ENCODE results near the gene L3MBTL3.
A peak's percentile ranks its signal among the peaks of the same experiment; 100 is the strongest.

Gene L3MBTL3

DNA sequence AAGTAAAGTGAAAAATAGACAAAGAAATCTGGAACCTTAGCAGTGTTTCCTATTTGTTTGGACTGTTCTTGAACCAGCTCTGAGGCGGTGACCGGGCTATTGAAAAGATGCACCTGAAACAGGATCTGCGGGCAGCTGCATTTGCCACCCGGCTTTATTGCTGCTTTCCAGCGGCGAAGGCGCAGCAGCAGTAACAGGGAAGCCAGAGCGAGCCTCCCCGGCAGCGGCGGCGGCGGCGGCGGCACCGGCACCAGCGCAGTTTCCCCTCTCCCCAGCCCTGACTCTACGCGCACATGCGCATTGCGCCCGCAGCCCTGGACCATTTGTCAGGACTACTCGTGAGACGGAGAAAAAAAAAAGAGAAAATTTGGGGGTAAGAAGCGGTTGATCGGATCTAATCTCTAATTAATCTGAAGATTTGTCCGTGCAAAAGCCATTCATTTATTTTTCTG lies at the start of gene L3MBTL3:
Gene L3MBTL3 (plus strand): TSS at position 290 of the 452 bp plus-strand sequence. CDS start 24,119 bp downstream, outside the sequence.
- peak; percentile 70 to 88 (median 82) for DNase-seq

DNA sequence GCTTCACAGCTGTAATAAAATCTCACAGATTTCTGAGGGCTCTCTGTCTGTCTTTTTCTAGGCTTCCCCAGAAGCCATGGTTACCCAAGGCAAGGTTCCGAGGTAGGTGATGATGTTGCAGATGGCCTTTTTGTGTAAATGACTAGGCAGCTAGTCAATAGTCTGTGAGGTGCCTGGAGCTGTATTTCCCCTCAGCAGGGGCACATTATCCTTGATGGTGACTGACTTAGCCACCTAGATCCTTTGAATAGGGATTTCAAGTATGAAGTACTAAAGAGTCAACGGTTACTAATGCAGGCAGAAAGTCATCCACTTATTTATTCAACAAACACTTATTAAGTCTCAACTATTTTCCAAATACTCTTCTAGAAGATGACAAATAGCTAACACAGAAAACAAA lies 49.3 kb upstream of the L3MBTL3 start:
- DNase-seq, result no peak

DNA sequence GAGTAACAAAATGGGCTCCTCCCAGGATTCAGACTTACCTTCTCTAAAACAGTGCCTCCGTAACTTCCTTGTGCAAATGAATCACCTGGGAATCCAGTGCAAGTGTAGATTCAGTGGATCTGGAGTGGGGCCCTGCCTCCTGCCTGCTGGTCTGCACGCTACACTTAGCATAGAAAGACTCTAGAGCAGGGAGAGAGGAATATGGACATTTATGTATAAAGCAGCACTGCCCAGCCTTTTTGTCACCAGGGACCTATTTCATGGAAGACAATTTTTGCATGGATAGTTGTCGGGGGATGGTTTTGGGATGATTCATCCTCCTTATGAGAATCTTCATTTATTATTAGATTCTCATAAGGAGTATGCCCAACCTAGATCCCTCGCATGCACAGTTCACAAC lies 42.3 kb upstream of the L3MBTL3 start:
- DNase-seq, result no peak

DNA sequence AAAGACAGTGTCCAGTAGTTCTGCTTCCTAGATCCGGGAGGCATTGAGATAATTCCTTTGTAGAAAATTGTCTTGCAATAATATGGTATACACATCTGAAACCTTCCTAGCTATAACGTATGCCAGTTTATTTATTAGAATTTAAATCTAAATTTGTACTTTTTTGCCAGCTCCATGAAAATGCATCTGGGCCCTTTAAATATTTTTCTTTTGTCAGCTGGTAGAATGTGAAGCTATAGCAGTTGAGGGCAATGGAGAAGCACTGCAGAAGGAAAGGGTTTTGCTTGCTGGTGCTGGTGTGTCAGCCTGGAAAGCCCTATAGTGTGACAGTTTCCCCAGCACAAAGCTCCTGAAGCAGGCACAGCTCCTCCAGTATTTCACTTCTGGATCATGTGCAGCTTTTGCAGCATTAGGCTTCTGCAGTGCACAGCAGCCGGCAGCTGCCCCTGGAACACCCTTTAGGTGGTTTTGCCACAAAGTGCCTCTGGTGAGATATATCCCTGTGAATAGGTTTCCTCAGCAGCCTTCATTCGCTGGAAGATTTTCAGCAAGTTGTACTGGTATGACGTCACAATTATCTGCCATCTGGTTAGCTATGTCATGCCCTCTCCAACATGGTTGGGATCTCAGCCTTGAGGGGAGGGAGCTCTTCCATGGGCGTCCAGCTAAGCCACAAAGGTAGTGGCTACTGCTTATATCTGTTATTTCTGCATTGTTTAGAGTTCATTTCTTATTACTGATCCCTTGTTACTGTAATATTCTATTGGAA lies 40.0 kb upstream of the L3MBTL3 start:
- no peak for DNase-seq

DNA sequence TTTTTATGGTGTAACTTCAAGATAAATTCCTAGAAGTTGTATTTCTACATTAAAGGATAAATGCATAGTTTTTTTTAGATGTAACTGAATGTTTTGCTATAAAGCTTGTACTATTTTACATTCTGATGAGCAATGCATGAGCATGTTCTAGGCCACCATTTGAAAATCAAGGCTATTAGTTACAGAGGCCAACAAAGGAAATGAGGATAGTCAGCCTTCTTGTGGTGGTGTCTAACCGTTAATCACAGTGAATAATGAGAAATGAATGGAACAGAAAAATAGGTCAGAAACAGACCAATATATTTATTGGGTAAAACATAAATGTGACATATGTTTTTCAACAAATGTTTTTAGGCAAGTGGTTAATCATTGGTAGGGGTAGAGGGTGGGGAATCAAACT lies 37.6 kb upstream of the L3MBTL3 start:
- DNase-seq, result no peak

DNA sequence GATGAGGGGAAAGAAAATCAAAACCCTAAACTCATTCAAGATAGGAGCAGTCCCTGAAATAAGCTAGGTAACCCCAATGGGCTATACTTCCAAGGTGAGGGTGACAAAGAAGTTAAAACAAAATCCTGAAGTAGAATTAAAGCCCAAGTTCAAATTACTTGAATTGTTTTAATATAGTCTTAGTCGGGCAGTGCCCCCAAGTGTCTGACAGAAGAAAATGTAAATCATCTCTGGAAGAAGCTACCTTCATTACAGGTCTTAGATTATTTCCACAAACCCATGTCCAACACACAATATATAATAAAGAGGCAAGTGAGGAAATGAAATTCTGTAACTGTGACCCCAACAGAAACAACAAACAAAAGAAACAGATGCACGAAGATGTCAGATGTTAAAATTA lies 36.8 kb upstream of the L3MBTL3 start:
- DNase-seq, result no peak

DNA sequence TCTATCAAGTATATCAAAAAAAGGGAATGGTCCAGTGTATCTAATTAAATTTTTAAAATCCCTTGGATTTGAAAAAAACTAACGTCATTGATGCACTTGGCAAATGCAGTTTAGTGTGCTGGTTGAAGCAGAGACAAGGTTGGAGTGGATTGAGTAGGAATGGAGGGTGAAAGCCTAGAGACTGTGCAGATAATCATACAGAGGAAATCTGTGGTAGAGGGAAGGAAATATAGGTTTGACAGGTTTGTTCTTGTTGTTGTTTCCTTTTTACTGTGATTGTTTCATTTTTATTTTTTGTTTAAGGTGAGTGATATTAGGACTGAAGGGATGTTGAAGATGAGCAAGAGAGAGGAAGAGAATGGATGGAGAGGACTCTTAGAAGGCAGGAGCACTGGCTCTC lies 29.0 kb upstream of the L3MBTL3 start:
- no peak for DNase-seq

DNA sequence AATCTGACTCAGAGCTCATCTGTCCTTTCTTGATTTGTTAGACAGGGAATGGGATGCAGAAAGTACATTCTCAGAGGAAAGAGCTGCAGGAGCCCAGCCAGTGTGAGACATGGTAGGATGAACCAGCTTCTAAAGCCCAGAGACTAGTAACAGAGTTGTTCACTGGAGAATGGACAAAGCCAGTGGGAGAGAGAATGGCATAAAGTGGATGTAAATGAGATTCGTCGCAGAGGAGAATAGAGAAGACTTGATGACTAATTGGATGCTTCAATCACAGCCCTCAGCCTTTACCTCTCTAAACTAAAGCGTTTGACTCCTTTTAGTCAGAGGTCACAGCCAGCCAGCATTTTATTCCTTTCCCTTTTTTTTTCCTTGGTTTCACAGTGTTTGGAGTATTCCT lies 25.5 kb upstream of the L3MBTL3 start:
- no peak for DNase-seq

DNA sequence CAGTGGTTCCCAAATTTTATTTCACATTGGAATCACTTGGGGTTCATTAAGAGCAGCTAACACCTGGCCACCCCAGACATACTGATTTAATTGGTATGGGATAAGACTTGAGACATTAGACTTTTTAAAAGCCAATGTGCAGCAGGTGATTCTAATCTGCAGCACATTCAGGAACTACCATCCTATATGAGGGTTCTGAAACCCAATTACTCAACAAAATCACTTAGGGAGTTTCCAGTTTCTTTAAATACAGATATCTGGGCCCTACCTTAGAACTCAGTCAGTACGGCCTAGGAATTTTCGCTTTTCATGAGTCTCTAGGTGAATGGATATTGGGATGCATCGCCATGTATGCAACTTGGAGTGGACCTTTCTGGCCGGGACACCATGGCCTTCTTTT lies 24.0 kb upstream of the L3MBTL3 start:
- DNase-seq, result no peak

DNA sequence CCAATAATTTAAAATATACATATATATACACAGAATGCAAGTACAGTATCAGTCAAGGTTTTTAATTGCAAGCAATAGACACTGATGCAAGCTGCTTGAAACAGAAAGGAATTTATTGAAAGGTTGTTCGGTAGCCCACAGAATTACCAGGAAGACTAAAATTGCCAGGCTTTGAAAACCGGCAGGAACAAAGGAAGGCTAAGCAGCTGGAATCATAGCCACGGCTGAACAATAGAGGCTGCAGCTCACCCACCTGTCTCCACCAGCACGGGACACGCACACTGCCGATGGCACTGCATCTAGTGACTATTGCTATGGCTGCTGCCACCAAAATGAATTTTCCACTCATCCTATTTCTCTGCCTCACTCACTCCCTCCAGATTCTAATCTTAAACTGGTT lies 22.0 kb upstream of the L3MBTL3 start:
- DNase-seq, result no peak

DNA sequence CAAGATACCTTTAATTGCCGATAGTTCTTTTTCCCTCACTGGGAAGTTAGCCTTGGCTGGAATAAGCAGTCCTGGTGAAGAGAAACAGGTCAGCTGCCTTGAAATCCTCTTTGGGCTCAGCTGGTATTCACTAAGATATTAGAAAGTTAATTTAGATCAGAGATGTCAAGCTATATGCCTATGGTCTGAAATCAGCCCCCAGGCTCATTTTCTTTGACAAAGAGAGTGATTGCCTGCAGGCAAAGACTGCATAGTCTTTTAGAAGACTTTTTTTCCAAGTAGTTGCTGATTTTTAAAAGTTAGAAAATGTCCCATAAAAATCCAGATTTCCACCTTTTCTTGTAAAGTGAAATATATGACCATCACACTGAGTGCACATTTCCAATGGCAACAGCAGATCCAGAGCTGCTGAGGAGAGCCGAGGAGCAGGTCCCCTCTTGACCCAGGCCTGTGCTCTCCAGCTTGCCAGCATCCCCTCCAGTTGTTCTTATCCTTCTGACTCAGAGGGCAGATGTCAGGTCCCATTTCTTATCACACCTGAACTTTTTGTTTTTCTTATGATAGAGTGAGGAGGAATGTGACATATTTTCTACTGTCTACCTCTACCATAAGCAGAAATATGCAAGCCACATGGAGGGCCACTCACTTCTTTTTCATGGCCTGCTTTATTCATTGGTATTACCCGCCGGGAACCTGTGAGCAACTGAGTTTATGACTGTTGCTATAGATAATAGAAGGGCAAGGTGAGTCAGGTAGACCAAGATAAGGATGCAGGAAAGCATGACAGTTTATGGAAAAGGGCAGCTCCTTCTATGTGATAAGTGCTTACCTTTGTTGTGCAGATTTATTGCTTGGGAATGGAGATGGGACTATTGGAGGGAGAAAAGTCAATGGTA lies 17.6 kb upstream of the L3MBTL3 start:
- DNase-seq, result no peak

DNA sequence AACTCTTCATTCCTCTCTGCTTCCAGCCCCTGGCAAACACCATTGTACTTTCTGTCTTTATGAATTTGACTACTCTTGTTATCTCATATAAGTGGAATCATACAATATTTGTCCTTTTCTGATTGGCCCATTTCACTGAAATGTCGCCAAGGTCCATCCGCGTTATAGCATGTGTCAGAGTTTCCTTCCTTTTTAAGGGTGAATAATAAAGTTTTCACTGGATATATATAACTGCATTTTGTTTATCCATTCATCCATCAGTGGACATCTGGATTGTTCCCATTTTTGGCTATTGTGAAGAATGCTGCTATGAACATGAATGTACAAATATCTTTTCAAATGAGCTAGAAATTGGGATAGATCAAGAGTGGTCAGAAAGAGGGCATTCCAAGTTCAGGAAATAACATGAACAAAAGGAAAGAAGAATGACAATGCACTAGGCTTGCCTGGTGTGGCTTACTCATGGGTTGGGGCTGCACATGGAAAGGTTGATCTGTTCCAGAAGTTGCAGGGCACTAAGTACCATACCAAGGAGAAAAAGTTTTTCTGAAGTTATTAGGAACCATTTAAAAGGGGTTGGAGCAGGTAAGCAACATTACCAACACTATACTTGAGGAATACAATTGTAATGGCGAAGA lies 10.0 kb upstream of the L3MBTL3 start:
- no peak for DNase-seq

DNA sequence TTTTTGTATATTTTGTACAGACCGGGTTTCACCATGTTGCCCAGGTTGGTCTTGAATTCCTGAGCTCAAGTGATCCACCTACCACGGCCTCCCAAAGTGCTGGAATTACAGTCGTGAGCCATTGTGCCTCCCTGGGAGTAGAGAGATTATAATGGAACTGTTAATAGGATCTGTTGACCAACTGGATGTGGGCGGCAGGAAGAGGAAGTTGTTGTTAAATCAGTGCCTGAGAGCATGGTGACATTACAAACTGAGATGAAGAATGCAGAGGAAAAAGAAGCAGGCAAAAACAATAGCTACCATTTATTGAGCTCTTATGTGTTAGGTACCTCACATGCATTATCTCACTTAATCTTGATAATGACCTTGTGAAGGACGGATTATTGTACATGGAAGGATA lies 9.2 kb upstream of the L3MBTL3 start:
- DNase-seq, result no peak

DNA sequence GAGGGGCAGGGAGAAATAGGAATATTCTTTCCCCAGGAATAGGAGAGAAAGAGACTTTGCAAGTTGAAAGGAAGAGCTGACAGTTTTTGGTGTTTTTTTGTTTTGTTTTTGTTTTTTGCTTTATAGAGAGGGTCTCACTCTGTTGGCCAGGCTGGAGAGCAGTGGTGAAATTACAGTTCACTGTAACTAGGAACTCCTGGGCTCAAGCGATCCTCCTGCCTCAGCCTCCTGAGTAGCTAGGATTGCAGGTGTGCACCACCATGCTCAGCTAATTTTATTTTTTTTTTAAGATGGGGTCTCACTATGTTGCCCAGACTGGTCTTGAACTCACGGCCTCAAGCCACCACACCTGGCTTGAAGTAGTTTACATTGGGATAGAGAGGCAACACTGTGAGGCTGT lies 8.0 kb upstream of the L3MBTL3 start:
- DNase-seq, result no peak

DNA sequence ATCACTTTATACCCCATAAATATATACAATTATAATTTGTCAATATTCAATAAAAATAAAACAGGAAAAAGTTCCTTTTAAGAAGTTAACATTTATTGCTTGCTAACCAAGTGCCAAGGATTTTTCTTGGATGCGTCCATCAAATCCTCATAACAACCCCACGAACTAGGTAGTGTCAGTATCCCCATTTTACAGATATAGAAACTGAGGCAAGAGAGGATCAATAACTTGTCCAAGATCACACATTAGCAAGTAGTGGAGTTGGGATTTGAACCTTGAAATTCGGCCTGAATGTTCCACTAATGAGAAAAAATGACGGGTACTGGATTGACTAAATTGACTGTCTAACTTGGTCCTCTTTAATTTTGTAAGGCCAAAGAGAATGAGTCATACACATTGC lies 5.7 kb upstream of the L3MBTL3 start:
- no peak for DNase-seq

DNA sequence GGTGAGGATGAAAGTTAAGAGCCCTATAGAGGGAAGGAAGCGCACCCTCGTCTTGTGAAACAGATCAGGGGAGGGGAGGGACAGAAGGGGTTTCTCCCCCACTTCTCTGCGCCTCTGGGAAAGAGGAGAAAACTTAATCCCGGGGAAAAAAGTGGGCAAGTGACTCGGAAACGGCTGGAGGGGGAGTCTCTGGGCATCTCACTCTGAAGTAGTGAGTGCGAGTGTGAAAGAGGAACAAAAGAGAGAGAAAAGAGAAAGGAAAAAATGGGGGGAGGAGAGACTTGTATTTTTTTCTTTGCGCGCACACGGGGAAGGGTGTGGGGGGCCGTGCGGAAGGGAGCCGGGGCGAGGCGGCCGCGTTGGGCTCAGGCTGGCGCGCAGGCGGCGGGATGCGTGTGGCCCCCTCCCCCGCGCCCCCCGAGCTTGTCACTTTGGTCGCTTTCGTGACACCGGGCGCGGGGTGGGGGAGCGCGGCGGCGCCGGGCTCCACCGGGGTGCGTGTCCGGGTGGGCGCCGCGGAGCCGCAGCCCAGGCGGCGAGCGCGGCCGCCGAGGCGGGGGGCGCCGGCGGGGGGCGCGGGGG lies 454 bp downstream of the L3MBTL3 start:
- DNase-seq, result peak in 5 of 6 experiments; percentile 14 to 73 (median 41)

DNA sequence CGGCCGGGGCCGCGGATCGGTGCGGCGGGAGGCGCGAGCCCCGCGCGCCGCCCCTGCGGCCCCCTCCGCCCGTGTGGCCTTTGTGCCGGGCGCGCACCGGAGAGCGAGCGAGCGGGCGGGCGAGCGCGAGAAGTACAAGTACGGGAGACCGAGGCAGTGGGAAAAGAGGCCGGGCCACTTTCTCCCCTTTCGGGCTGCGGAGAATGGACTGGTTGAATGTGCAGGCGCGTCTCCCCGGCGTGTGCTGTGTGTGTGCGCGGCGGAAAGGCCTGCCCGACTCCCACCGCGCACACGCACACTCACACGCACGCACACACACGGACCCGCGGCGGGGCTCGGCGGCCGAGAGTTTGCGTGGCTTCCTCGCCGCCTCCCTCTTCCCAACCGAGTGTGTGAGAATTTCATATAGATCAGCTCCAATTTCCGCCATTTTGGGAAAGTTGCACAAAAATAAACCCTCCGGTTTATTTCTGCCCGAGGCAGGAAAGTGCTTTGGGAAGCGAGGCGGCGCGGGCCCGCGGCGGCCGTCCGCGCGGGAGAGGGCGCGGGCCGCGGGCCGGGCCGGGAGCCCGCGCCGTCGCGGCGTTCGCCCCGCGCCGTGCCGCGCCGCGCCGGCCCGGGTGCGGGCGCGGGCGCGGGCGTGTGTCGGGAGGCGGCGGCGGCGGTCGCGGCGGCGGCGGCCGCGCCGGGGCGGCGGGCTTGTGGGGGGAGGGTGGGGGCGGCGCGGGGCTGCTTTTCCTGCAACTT lies 1.1 kb downstream of the L3MBTL3 start:
- peak; percentile 6 to 53 (median 45) for DNase-seq

DNA sequence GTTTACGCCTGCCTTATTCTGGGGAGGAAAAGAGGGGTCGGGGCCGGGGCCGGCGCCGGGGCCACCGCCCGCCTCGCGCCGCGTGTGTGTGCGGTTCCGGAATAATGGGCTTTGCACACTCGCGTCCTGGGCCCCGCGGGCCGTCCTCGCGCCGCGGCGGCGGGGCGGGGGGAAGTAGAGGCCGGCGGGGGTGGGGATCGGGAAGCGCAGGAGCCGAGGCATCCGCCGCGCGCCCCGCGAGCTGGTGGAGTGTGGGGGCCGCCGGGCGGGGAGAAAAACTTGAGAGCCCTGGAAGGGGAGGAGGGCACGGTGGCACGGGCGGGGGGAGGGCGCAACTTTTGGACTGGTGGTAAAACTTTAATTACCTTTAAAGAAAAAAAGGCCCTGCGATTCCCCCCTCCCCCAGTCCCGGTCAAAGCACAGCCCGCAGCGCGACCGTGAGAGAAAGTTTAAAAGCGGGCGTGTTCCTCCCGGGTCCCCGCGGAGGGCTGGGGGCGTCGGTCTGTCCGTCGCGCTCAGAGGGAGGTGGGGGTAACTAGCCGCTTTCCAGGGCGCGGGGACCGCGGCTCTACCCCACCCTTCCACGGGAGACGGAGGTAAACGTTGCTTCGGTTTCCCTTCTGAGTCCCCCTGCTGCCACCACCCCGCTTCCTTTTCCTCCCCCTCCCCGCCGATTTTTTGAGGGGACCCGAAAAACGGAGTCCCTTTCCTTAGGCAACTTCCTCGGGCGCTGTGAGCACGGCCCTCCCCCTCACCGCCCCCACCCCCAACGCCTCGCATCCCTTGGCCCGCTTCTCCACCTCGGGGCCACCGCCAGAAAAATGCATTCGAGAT lies 1.9 kb downstream of the L3MBTL3 start:
- DNase-seq, result peak; percentile 27 to 74 (median 52)

DNA sequence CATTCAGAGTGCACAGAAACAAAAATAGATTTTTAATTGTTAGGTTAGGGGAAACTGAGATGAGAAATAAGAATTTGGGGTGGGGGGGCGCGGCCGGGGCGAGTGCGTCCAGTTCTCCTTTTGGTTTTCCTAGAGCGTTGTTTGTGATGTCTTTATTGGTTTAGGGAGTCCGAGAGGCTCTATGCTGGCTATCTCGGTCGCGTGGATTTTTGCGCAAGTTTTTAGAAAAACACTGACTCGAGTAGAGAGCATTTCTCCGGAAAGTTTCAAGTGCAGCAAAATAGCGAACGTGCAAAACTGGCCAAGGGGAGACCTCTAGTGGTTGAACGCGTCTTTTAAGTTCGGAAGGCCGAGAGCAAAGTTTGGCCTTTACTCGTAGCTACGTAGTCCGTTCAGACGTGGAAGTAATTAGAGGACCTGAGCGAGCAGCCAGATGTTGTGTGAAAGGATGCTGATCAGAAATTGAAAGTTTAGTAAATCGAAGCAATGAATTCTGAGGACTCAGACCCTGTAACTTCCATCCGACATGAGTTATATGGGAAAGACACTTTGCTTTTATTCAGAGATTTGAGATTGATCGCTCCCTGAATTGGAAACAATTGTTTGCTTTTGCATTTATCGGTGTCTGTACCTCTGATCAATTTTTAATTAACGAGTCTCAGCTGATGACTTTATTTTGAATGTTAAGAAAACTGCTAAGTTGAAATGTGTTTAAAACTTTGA lies 2.7 kb downstream of the L3MBTL3 start:
- peak; percentile 55 to 83 (median 72) for DNase-seq

DNA sequence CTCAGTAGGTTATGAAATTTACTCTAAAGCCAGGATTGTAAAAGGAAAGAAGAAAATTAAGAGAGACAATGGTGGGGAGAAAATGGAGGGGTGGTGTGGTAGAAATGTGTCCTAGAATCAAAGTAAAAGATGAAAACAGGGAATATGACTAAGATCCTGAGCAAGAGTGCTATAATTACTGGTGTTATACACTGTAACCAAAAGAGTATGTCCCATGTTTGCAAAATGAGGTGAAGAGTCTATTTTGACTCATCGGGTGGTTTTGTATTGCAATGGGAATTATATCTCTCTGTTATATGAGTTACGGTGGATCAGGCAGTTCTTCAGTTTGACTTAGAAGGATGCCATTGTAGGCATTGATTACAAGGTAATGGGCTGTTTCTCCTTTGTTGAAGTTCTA lies 8.5 kb downstream of the L3MBTL3 start:
- DNase-seq, result no peak

DNA sequence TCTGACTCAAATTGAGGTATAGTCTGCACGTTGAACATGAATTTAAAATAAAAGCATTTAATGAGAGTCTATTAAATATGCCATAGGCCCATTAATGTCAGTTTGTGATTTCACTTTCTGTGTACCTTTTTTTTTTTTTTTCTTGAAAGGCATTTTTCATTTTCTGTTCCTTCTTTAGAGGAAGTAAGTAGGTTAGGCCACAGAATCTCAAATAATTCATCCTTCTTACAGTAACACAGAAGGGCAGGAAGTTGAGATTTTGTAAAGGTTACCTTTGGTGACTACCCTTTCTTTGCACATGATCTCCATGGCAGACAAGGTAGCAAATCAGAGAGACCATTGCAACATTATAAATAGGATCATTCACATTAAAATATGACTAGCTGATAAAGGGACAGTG lies 9.6 kb downstream of the L3MBTL3 start:
- DNase-seq, result peak in 3 of 6 experiments; percentile 61 to 64 (median 63)
